GM21619 (cell line): Measurements from ENCODE around the gene CDC20.

ENCODE experiments used
- ATAC-seq: cut with Tn5 transposase; IDR thresholded peaks from one replicate; pipeline ENCODE4 v1.9.1; 2021; ENCODE audit not compliant: unreplicated experiment

Gene CDC20

GRCh38 chr1:43358746-43359693 is at the start of gene CDC20:
Gene CDC20 (plus strand): TSS chr1:43358981. CDS start chr1:43359216, 235 bp downstream.
- peak; percentile 93 for ATAC-seq

- ATAC-seq: no peak
These were observed 49.3 kb upstream of the CDC20 start for GRCh38 chr1:43309405-43310025.

- ATAC-seq: no peak
These were observed 47.3 kb upstream of the CDC20 start for GRCh38 chr1:43311521-43311920.

GRCh38 chr1:43312212-43312623 is 46.6 kb upstream of the CDC20 start:
- ATAC-seq: no peak

GRCh38 chr1:43312663-43313515 is 45.9 kb upstream of the CDC20 start:
- ATAC-seq: no peak

- ATAC-seq: no peak
These were observed 45.0 kb upstream of the CDC20 start for GRCh38 chr1:43313771-43314170.

GRCh38 chr1:43314233-43314632 is 44.5 kb upstream of the CDC20 start:
- ATAC-seq: no peak

- ATAC-seq: no peak
These were observed 43.3 kb upstream of the CDC20 start for GRCh38 chr1:43315481-43315880.

GRCh38 chr1:43315963-43316737 is 42.6 kb upstream of the CDC20 start:
- ATAC-seq: no peak

- no peak for ATAC-seq
These were observed 41.9 kb upstream of the CDC20 start for GRCh38 chr1:43316738-43317520.

- ATAC-seq: no peak
These were observed 40.8 kb upstream of the CDC20 start for GRCh38 chr1:43317817-43318471.

GRCh38 chr1:43318831-43319230 is 40.0 kb upstream of the CDC20 start:
- no peak for ATAC-seq

GRCh38 chr1:43319288-43319687 is 39.5 kb upstream of the CDC20 start:
- no peak for ATAC-seq

- no peak for ATAC-seq
These were observed 39.0 kb upstream of the CDC20 start for GRCh38 chr1:43319766-43320165.

GRCh38 chr1:43321331-43321891 is 37.4 kb upstream of the CDC20 start:
- ATAC-seq: no peak

GRCh38 chr1:43322506-43322905 is 36.3 kb upstream of the CDC20 start:
- no peak for ATAC-seq

GRCh38 chr1:43324810-43325209 is 34.0 kb upstream of the CDC20 start:
- ATAC-seq: no peak

GRCh38 chr1:43325381-43325780 is 33.4 kb upstream of the CDC20 start:
- ATAC-seq: no peak
